Hematopoietic multipotent progenitor cell treated with erythropoietin and hydrocortisone succinate and interleukin-3 and kit ligand, for 15 days (in vitro differentiated cells): ENCODE measurements around the gene GTF3C2.
"Not testable (repeated sequence)": the region's sequence is repeated elsewhere in the genome, so short reads cannot be mapped to it uniquely, and the experiment has no call there.

Source experiments
- DNase-seq: peaks from one replicate; pipeline ENCODE4 v3.0.0-alpha.2; 2015; ENCODE audit warnings: low spot score

Gene GTF3C2

DNA sequence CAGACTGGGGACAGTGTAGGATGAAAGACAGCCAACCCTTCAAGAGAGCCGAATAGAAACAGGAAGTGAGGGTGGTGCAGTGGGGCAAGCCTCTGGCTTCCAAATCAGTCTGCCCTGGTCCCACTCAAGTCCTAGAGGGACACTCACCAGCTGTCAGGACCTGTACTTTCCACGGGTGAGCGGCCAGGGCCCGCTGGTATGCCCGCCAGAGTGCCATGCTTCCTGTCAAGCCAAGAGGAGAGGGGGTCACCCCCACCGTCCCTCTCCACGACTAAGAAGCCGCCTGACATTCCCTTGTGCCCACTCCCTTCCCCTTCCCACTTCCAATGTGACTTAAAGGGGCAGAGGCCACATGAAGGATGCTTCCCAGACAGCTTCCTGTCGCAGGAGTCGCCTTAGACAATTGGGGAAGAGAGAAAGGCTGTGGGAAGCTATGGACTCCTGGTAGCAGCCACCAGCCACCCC, 34.2 kb downstream of the GTF3C2 start:
- no peak for DNase-seq

DNA sequence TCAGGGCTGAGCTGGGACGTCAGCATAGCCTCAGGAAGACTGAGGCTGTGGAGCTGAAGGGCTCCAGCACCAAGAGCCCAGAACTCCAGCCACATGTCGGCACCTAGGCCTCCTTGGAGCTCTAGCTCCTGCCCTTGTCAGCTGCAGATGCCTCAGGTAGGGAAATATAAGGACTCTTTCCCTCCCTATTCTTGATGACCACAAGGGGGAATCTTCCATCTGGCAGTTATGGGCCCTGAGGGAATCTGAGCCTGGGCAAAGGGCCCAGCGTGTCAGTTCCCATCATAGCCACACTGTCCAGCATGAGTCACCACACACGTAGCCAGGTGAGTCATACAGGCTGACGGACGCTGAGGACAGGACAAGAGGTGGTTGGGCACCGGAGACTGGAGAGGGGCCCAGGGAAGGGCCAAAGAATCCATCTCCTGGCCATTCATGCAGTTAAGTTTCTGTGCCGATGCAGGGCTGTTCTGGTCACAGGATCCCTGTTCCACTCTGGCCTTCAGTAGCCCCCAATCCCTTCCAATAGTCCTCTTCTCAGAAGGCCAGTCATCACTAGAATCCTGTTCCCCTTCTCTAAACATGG, 35.5 kb downstream of the GTF3C2 start:
- DNase-seq = peak; percentile 19

DNA sequence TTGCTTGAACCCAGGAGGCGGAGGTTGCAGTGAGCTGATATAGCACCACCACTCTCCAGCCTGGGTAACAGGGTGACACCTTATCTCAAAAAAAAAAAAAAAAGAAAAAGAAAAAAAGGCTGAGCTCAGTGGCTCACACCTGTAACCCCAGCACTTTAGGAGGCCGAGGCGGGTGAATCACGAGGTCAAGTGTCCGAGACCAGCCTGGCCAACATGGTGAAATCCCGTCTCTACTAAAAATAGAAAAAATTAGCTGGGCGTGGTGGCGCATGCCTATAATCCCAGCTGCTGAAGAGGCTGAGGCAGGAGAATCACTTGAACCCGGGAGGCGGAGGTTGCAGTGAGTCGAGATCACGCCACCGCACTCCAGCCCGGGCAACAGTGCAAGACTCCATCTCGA, 36.7 kb downstream of the GTF3C2 start:
- DNase-seq = not testable (repeated sequence)

GRCh38 chr2:27316655-27317412, 39.7 kb downstream of the GTF3C2 start:
- no peak for DNase-seq

DNA sequence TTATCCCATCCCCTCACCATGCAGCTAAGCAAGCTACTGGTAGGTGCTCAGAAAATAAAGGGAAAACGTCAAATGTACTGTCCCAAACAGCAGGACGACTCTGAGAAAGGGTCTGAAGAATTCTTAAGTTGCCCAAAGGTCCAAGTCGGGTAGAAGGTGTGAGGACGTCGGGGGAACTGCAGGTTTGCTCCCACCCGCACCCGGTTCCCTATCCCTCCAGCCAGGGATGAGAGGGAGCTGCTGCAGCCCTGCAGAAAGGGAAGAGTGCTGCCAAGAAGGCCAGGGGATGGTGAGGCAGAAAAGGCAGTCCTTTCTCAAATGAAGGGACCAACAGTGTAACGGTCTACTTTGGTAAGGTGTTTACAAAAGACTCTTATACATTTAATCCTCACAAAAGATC, 41.4 kb downstream of the GTF3C2 start:
- no peak for DNase-seq

- no peak for DNase-seq
Measured at GRCh38 chr2:27314709-27315108, 41.9 kb downstream of the GTF3C2 start.

GRCh38 chr2:27313882-27314645, 42.5 kb downstream of the GTF3C2 start:
- no peak for DNase-seq

GRCh38 chr2:27312152-27312551, 44.4 kb downstream of the GTF3C2 start:
- DNase-seq = no peak

DNA sequence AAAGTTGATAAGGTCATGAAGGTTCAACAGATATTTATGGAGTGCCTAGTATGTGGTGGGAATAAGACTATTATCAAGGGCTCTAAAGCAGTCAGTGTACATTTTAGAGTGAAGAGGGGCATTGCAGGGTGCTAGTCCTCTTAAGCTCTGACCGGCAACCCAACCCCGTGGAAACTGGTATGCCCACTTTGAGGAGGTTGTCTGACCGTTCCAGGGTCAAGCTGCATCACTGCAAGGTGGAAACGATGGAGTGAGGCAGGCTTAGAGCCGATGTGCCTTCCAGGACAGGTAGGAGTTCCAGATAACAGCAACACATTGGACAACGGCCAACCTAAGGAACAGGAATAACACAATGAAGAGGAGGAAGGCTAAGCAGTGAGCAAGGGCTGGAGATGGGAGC, 46.9 kb downstream of the GTF3C2 start:
- DNase-seq = no peak

- DNase-seq = no peak
Measured at GRCh38 chr2:27308359-27308881, 48.1 kb downstream of the GTF3C2 start, which contains the start of gene UCN. Gene UCN, minus strand, starts transcription at chr2:27308445. Its CDS starts 550 bp downstream, at chr2:27307895.

GRCh38 chr2:27307545-27308358, 48.8 kb downstream of the GTF3C2 start:
- DNase-seq = no peak

- no peak for DNase-seq
Measured at GRCh38 chr2:27307287-27307544, 49.3 kb downstream of the GTF3C2 start.

- no peak for DNase-seq
Measured at GRCh38 chr2:27306573-27307286, 49.8 kb downstream of the GTF3C2 start.

GRCh38 chr2:27306136-27306535, 50.4 kb downstream of the GTF3C2 start:
- DNase-seq = no peak

DNA sequence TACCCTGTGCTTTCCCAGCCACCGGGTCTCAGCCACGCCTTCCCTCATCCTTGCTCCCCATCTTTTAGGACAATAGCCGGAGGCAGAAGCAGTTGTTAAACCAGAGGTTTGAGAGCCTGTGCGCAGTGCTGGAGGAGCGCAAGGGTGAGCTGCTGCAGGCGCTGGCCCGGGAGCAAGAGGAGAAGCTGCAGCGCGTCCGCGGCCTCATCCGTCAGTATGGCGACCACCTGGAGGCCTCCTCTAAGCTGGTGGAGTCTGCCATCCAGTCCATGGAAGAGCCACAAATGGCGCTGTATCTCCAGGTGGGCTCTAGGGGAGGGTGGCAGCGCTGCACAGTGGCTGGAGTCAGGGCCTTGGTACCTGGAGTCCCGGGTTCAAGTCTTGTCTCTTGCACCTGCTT, 51.0 kb downstream of the GTF3C2 start:
- DNase-seq = no peak

- no peak for DNase-seq
Measured at GRCh38 chr2:27304488-27305240, 51.9 kb downstream of the GTF3C2 start.

DNA sequence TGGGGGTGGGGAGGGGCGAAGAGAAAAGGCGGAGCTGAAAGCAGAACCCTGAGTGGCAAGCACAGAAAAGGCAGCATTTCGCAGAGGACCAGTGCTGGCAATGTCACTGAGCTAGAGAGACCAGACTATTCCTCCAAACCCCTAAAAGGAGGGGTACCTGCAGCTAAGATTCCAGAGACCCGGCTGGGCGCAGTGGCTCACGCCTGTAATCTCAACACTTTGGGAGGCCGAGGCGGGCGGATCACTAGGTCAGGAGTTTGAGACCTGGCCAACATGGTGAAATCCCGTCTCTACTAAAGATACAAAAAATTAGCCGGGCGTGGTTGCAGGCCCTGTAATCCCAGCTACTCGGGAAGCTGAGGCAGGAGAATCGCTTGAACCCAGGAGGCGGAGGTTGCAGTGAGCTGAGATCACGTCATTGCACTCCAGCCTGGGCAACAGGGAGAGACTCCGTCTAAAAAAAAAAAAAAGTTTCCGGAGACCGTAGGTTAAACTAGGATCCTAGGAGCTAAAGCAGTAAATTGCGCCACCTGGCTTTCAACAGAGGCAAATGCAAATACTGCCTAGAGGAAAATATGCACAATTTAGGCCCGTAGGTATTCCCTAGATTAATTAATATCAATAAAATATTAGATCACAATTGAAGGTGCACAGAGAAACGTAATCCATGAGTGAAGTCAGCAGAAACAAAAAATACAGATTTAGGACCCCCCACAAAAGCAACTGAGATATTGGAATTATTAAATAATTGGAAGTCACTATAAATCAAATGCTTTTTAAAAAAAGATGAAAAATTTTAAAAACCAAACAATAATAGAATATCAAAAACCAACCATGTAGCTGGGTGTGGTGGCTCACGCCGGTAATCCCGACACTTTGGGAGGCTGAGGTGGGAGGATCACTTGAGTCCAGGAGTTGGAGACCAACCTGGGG, 53.2 kb downstream of the GTF3C2 start:
- DNase-seq = peak; percentile 69

DNA sequence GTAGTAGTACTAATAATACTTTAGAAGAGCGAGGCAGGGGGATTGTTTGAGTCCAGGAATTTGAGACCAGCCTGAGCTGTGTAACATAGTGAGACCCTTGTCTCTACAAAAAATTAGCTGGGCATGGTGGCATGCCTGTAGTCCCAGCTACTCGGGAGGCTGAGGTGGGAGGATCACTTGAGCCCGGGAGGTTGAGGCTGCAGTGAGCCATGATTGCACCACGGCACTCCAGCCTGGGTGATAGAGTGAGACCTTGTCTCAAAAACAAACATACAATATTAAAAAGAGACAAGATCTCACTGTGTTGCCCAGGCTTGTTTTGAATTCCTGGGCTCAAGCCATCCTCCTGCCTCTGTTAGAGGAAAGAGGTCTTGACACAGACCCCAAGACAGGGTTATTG, 56.0 kb downstream of the GTF3C2 start:
- not testable (repeated sequence) for DNase-seq

DNA sequence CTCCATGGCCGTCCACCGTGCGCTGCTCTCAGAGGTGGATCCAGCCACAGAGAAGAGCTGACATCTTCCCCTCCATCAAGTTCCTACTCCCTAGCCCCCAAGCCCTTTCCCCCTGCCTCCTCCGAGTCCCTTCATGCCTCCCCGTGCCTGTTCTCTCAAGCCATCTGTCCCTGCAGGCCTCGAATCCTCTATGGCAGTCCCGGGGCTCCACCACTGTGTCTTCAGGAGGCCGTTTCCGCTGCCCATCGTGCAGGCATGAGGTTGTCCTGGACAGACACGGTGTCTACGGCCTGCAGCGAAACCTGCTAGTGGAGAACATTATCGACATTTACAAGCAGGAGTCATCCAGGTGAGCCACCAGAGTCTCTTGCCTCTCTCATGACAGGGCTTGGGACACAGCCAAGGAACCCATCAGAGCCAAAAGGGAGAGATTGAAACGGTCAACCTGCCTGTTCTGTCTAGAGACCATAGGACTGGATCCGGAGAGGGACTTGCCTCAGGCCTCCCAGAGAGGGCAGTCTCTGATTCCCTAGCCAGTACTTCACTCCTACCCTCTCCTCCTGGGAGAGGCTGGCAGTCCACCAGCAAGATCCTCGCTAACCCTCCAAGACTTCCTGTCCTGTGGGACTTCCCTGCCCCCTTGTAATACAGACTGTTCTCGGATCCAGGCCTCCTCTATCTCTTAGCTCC, 58.0 kb downstream of the GTF3C2 start:
- no peak for DNase-seq
